OCI-LY3 (cell line): ENCODE measurements around the gene CD320.
"Not testable (repeated sequence)": the region's sequence is repeated elsewhere in the genome, so short reads cannot be mapped to it uniquely, and the experiment has no call there.

Source experiments
- CTCF ChIP-seq: fragments of 200-600, 300-600 bp; sonication (generic); IDR thresholded peaks from 2 replicates; pipeline ENCODE4 v1.5.1; 2014; ENCODE audit warnings: antibody characterized with exemption, low read length, low read depth
- EZH2phosphoT487 ChIP-seq: fragments of 200-600 bp; shearing (Covaris generic); IDR thresholded peaks from 2 replicates; pipeline ENCODE4 v1.6.1; 2018; ENCODE audit warnings: antibody characterized with exemption, mixed run types, low read depth

GRCh38 chr19:8352845-8353244 is 44.7 kb upstream of the CD320 start:
- TF ChIP-seq CTCF, EZH2phosphoT487: not testable (repeated sequence)
